ENCODE measurements around the gene GPR143.

GPR143 gene

DNA sequence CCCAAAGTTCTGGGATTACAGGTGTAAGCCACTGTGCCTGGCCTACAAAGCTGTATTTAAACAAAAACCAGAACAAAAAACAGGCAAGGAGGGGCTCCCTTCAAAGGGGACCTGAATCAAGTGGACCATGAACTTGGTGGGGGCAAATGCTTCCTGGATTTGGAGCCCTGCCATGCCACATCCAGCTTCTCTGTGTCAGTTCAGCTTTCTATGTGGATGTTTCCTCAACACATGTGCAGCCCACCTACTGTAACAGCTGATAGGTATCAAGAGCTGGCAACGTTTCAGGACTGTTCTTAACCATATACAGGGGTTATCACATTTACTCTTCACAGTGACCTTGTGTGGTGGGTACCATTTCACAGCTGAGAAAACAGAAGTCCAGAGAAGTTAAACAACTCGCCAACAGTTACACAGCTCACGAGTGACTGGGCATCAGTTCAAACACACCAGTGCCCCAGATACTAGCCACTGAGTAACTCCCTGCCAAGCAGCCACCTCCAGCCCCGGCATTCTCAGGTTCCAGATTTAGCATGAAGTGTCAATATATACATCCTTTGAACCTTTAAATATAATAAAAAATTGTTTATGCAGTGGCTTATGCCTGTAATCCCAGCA, 7.5 kb downstream of the GPR143 start:
- Histone ChIP-seq H3K27me3 (ENCODE audit: insufficient read depth, poor library complexity, severe bottlenecking) (no peaks in the 10 kb centered on the region), H3K27ac (replicated peaks) (no peak overlapping the region), H3K4me3 (replicated peaks; ENCODE audit: insufficient read depth, low read length) (no peak overlapping the region)
- TF ChIP-seq SPI1 (IDR thresholded peaks at IDR 0.05; ENCODE audit: borderline replicate concordance, low read depth) (no peak), GABPA (IDR thresholded peaks at IDR 0.05; ENCODE audit: low read depth) (no peak), POLR2AphosphoS5 (IDR thresholded peaks at IDR 0.05; ENCODE audit: low read depth) (no peak)
- TF ChIP-seq, protein P1, sequence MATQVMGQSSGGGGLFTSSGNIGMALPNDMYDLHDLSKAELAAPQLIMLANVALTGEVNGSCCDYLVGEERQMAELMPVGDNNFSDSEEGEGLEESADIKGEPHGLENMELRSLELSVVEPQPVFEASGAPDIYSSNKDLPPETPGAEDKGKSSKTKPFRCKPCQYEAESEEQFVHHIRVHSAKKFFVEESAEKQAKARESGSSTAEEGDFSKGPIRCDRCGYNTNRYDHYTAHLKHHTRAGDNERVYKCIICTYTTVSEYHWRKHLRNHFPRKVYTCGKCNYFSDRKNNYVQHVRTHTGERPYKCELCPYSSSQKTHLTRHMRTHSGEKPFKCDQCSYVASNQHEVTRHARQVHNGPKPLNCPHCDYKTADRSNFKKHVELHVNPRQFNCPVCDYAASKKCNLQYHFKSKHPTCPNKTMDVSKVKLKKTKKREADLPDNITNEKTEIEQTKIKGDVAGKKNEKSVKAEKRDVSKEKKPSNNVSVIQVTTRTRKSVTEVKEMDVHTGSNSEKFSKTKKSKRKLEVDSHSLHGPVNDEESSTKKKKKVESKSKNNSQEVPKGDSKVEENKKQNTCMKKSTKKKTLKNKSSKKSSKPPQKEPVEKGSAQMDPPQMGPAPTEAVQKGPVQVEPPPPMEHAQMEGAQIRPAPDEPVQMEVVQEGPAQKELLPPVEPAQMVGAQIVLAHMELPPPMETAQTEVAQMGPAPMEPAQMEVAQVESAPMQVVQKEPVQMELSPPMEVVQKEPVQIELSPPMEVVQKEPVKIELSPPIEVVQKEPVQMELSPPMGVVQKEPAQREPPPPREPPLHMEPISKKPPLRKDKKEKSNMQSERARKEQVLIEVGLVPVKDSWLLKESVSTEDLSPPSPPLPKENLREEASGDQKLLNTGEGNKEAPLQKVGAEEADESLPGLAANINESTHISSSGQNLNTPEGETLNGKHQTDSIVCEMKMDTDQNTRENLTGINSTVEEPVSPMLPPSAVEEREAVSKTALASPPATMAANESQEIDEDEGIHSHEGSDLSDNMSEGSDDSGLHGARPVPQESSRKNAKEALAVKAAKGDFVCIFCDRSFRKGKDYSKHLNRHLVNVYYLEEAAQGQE (IDR thresholded peaks at IDR 0.05; ENCODE audit: insufficient replicate concordance, low read depth) = no peak
- TF ChIP-seq, protein P2, sequence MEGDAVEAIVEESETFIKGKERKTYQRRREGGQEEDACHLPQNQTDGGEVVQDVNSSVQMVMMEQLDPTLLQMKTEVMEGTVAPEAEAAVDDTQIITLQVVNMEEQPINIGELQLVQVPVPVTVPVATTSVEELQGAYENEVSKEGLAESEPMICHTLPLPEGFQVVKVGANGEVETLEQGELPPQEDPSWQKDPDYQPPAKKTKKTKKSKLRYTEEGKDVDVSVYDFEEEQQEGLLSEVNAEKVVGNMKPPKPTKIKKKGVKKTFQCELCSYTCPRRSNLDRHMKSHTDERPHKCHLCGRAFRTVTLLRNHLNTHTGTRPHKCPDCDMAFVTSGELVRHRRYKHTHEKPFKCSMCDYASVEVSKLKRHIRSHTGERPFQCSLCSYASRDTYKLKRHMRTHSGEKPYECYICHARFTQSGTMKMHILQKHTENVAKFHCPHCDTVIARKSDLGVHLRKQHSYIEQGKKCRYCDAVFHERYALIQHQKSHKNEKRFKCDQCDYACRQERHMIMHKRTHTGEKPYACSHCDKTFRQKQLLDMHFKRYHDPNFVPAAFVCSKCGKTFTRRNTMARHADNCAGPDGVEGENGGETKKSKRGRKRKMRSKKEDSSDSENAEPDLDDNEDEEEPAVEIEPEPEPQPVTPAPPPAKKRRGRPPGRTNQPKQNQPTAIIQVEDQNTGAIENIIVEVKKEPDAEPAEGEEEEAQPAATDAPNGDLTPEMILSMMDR (IDR thresholded peaks at IDR 0.05; ENCODE audit: insufficient read depth, low read length) = no peak
- DNase-seq (ENCODE audit: low read depth in 1 of 2, low spot score in 1 of 2) = no peak

DNA sequence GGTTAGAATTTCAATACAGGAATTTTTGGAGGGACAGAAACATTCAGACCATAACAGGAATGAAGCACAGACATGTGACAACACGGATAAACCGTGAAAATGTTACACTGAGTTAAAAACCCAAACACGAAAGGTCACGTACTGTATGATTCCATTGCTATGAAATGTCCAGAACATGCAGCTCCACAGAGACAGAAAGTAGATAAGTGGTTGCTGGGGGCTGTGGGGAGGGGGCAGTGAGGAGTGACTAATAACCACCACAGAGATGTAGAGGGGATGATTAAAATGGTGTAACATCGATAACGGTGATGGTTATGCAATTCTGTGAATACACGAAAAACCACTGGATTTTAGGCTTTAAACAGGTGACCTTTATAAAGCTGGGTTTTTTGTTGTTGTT, 8.3 kb downstream of the GPR143 start:
- no peak for TF ChIP-seq GABPA (IDR thresholded peaks at IDR 0.05; ENCODE audit: low read depth)
- TF ChIP-seq, protein P1 (IDR thresholded peaks at IDR 0.05; ENCODE audit: insufficient replicate concordance, low read depth) = no peak
- TF ChIP-seq POLR2AphosphoS5 (IDR thresholded peaks at IDR 0.05; ENCODE audit: low read depth) = no peak
- TF ChIP-seq SPI1 (IDR thresholded peaks at IDR 0.05; ENCODE audit: borderline replicate concordance, low read depth) = no peak
- TF ChIP-seq, protein P2 (IDR thresholded peaks at IDR 0.05; ENCODE audit: insufficient read depth, low read length) = no peak
- DNase-seq (ENCODE audit: low read depth in 1 of 2, low spot score in 1 of 2) = no peak
- Histone ChIP-seq H3K27me3 (ENCODE audit: insufficient read depth, poor library complexity, severe bottlenecking) (no peaks in the 10 kb centered on the region), H3K4me3 (replicated peaks; ENCODE audit: insufficient read depth, low read length) (no peak overlapping the region), H3K27ac (replicated peaks) (no peak overlapping the region)

DNA sequence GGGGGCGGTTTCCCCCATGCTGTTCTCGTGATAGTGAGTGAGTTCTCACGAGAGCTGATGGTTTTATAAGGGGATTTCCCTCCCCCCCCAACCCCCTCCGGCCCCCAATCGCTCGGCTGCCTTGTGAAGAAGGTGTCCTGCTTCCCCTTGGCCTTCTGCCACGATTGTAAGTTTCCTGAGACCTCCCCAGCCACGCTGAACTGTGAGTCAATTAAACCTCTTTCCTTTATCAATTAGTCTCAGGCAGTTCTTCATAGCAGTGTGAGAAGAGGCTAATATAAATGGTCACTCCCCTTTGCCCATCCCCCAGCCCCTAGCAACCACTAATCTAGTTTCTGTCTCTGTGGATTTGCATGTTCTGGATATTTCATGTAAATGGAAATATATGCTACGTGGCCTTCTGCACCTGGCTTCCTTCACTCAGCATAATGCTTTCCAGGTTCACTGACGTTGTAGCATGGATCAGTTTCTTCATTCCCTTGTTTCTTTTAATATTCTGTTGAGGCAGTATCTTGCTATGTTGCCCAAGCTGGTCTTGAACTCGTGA, 16.4 kb downstream of the GPR143 start:
- Histone ChIP-seq H3K27ac (replicated peaks) (no peak overlapping the region), H3K27me3 (ENCODE audit: insufficient read depth, poor library complexity, severe bottlenecking) (peaks cover 3% of the 10 kb centered on the region), H3K4me3 (replicated peaks; ENCODE audit: insufficient read depth, low read length) (no peak overlapping the region)
- TF ChIP-seq, protein P1 (IDR thresholded peaks at IDR 0.05; ENCODE audit: insufficient replicate concordance, low read depth) = no peak
- TF ChIP-seq SPI1 (IDR thresholded peaks at IDR 0.05; ENCODE audit: borderline replicate concordance, low read depth) = no peak
- DNase-seq (ENCODE audit: low read depth in 1 of 2, low spot score in 1 of 2) = no peak

All from HL-60 (cell line).